C4-2B (cell line): ENCODE data around the gene VPS33B.

ENCODE experiments used
- H3K27ac ChIP-seq: fragments of 450-650 bp; 2 replicates; pipeline ENCODE4 v1.5.1; 2017
- ZFX ChIP-seq: fragments of 450-650 bp; IDR thresholded peaks from 2 replicates; pipeline ENCODE4 v1.6.1; 2017
- TF ChIP-seq, protein P1 (sequence below): fragments of 450-650 bp; conservative IDR thresholded peaks from 2 replicates; pipeline ENCODE4 v1.5.1; 2017; ENCODE audit warnings: mild to moderate bottlenecking

VPS33B gene

DNA sequence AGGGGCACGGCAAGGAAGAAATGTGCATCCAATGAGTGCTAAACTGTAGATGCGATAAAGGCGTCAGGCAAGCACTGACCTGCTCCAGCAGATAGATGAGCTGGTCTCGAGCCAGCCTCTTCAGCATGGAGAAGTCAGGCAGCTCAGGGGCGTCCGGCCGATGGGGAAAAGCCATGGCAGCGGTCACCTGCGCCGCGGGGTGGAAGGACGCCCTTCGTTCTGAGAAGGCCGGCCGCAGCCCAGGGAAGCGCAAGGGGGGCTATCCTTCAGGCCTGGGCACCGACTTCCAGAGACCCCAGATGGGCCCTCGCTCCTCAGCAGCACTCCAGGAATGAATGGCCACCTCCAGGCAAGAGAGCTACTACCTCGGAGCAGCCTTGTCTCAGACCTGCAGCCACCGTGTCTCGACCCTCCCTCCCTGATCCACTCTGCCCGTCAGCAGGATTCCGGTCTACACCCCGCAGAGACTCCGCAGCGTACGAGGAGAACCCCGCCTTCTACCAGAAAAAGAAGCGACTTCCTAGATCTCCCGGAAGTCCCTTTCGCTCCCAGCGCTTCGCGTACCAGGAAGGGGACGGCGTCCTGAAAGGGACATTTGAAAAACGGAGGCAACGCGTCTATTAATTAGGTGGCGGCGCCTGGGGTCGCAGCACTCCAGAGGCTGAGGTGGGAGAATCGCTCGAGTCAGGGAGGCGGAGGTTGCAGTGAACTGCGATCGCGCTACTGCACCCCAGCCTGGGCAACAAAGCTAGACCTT is at the start of gene VPS33B:
VPS33B (minus strand) TSS at position 520 of the 757 bp plus-strand sequence; CDS start at position 175, 345 bp downstream.
- H3K27ac ChIP-seq, result peak within 1 kb of the TSS; percentile 75
- TF ChIP-seq, protein P1, sequence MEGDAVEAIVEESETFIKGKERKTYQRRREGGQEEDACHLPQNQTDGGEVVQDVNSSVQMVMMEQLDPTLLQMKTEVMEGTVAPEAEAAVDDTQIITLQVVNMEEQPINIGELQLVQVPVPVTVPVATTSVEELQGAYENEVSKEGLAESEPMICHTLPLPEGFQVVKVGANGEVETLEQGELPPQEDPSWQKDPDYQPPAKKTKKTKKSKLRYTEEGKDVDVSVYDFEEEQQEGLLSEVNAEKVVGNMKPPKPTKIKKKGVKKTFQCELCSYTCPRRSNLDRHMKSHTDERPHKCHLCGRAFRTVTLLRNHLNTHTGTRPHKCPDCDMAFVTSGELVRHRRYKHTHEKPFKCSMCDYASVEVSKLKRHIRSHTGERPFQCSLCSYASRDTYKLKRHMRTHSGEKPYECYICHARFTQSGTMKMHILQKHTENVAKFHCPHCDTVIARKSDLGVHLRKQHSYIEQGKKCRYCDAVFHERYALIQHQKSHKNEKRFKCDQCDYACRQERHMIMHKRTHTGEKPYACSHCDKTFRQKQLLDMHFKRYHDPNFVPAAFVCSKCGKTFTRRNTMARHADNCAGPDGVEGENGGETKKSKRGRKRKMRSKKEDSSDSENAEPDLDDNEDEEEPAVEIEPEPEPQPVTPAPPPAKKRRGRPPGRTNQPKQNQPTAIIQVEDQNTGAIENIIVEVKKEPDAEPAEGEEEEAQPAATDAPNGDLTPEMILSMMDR, result no peak
- peak; percentile 38 for TF ChIP-seq ZFX

DNA sequence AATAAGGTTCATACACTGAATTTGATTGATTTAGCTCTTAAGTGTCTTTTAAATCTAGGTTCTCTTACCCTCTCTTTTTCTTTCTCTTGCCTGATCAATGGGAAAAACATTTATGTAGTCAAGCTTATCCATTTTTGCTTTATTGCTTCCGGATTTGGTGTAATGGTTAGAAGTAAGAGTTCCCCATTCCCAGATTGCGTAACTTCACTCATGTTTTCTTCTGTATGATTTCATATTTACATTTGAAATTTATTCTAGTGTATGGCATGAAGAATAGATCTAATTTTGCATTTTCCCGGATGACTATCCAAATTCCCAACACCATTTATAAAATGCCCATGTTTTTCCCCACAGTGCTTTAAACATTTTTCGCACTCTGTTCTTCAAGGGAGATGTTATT is 49.8 kb upstream of the VPS33B start:
- TF ChIP-seq, protein P1, result no peak
- TF ChIP-seq ZFX, result no peak

DNA sequence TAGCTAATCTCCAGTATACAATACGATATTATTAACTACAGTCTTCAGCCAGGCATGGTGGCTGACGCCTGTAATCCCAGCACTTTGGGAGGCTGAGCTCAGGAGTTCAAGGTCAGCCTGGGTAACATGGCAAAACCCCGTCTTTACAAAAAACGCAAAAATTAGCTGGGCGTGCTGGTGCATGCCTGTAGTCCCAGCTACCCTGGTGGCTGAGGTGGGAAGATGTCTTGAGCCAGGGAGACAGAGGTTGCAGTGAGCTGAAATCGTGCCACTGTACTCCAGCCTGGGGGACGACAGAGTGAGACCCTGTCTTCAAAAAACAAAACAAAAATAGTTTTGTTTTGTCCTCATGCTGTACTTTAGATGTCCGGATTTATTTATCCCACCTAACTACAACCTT is 48.5 kb upstream of the VPS33B start:
- TF ChIP-seq, protein P1, result no peak
- no peak for TF ChIP-seq ZFX

More for the DNA sequence above, 49.8 kb upstream of the VPS33B start:
- no peak overlapping the region for H3K27ac ChIP-seq

DNA sequence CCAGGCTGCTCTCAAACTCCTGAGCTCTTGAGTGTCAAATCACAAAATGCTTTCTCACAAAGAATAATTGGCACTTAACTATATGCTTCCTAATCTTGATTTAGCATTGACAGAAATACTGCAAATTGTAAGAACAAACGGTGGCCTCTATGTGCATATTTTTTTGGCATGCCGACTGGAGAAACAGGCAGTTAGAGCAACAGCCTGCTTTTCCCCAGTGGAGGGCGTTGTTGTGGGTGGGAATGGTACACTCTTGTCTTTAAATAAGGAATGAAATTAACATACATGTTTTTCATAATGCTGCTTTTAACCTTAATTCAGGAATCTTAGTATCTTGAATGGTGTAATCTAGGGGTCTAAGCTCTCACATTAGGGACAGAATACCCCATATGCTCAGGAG is 46.6 kb upstream of the VPS33B start:
- H3K27ac ChIP-seq, result no peak overlapping the region
- no peak for TF ChIP-seq ZFX
- TF ChIP-seq, protein P1, result peak; percentile 27

More for the DNA sequence above, 48.5 kb upstream of the VPS33B start:
- H3K27ac ChIP-seq, result no peak overlapping the region

DNA sequence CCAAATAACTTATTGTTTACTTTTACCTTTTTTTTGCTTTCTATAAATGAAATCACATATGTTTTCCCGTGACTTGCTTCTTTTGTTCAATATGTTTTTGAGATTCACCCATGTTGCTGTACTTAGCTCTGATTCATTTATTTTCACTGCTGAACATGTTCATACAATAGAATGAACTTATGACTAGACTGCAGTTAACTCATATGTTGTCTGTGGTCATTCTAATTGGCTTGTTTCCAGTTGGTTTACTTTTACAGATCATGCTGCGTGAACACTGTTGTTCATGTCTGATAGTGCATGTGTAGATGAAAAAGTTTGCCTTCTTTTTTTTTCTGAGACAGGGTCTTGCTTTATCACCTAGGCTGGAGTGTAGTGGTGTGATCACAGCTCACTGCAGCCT is 46.0 kb upstream of the VPS33B start:
- no peak for TF ChIP-seq ZFX
- TF ChIP-seq, protein P1, result no peak
- H3K27ac ChIP-seq, result no peak overlapping the region

DNA sequence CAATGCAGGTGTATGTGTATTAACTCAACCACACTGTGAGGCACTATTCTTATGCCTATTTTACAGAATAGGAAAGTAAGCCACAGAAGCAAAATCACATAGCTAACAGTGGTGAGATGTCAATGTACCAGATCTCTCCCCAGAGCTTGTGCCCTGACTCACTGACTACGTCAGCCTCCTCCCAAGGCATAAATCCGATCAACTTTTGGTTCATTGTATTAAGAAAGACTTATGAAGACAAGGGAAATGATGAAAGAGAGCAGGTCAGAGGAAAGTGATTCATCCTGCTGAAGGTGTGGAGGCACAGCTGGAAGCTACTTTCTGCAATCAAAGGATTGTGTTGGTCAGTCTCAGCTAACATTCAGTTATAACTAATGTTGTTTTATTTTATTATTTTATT is 44.6 kb upstream of the VPS33B start:
- TF ChIP-seq, protein P1, result no peak
- no peak for TF ChIP-seq ZFX
- no peak overlapping the region for H3K27ac ChIP-seq

DNA sequence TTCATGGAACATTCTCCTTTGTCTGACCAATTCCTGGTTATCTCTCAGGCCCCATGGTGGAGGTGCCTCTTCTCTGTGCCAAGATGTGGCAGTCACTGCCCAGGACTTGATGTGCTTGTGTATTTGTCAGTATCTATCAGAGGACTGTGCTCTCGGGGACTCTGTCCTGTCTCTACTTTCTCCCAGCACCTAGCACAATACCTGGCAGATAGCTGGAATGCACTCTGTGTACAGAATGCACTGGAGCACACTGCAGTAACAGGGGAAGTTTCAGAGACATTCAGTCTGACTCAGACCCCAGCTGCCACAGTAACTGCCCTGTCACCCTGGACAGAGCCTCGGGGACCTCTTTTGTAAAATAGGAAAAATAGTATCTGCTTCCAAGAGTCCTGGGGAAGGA is 43.1 kb upstream of the VPS33B start:
- no peak overlapping the region for H3K27ac ChIP-seq
- no peak for TF ChIP-seq ZFX
- TF ChIP-seq, protein P1, result no peak
